Left lung (tissue), 10 donors: ENCODE data around the gene BCOR. TPM values are rescaled to one million over a fixed set of nuclear protein-coding genes. Genes with fewer than 3 reads are reported as not detected.

Experiments
- ATAC-seq: fragments of 200-7000 bp; cut with Tn5 transposase; one replicate; pipeline ENCODE4 v1.9.1; 2020; ENCODE audit warnings: moderate library complexity
- DNase-seq, 4 donors: peaks; one replicate each; pipeline ENCODE4 v3.0.0-alpha.2; 2013 to 2020
- H3K27ac ChIP-seq, 2 donors: fragments of 200-600 bp; sonication (generic) in 1 of 2; one replicate each; pipeline versions ENCODE4 v1.5.0 to v1.8.0; 2020 to 2021
- H3K27me3 ChIP-seq, 2 donors: fragments of 200-600 bp; sonication (generic) in 1 of 2; one replicate each; pipeline versions ENCODE4 v1.5.0 to v1.8.0; 2020 to 2021
- H3K36me3 ChIP-seq, 2 donors: fragments of 200-600 bp; sonication (generic) in 1 of 2; one replicate each; pipeline versions ENCODE4 v1.5.0 to v1.8.0; 2020 to 2021
- H3K4me1 ChIP-seq, 2 donors: fragments of 200-600 bp; one replicate each; pipeline ENCODE4 v1.8.0; 2021
- H3K4me3 ChIP-seq, 2 donors: fragments of 200-600 bp; sonication (generic) in 1 of 2; one replicate each; pipeline versions ENCODE4 v1.5.0 to v1.8.0; 2020 to 2021; ENCODE audit warnings: mild to moderate bottlenecking in 1 of 2
- H3K9me3 ChIP-seq, 2 donors: fragments of 200-600 bp; sonication (generic) in 1 of 2; one replicate each; pipeline versions ENCODE4 v1.5.0 to v1.8.0; 2020 to 2021
- intact Hi-C, 2 donors: fragments of 100-400 bp; cut with DNase I; formaldehyde crosslinking; loops; one replicate each; pipeline versions ENCODE4 v1.11.2 to v1.14.2; 2022
- polyA plus RNA-seq, 6 donors: library from polyadenylated mRNA; unstranded; fragments of 120-200 nt; gene quantifications; one replicate each; pipeline ENCODE4 v1.2.1, GENCODE V29; 2013; ENCODE audit not compliant: insufficient read length in 6 of 6
- total RNA-seq, 2 donors: library from RNA; stranded (reverse); fragmentation: NEBNext Ultra II Directional; extraction: Animal tissue kit (Norgen Biotek cat#: 25700); gene quantifications; one replicate each; pipeline ENCODE4 v1.2.1, GENCODE V29; 2021
- TF ChIP-seq, protein P1 (sequence below), 2 donors: fragments of 200-600 bp; sonication (generic) in 1 of 2; IDR thresholded peaks; one replicate each; pipeline versions ENCODE4 v1.5.0 to v1.8.0; 2021; ENCODE audit warnings: antibody characterized with exemption in 2 of 2
- donor health status: DM: no; HTN: yes; CAD: no.
- donor health status: DM: no; HTN: no; CAD: no.

BCOR gene
- total and polyA plus RNA-seq, 8 donors: 19.0 to 65.1 (median 60.9) TPM

DNA sequence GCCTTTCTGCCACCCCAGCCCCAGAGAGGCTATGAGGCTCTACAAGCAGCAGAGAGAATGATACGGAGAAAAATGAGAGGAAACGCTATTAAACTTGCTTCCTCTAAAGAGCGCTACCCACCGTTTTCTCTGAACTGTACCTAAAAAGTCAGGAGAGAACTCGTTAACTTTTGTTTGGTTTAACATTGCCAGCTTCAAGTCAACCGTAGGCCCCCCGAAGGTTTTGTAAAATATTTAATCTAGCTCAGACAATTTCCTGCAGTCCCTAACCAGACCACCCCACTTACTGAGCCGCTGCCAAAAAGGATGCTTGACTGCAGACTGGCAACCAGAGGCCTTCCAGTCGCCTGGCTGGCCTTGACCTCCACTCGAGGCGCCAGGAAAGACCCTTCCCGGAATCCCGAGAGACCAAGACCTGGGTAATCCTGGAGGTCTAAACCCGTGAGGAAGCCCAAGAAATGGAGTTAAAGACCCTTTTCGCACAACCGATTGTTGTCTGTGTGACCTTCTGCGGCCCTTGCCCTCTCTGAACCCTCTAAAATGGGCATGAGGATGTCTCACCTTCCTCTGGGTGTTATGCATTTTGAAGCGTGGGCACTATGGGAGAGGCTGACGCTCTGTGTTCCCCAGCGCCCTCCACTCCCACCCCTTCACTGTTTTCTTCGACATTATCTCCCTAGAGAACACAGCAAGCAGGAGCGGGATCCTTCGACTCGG lies 86.3 kb downstream of the BCOR start:
- no peak for DNase-seq

DNA sequence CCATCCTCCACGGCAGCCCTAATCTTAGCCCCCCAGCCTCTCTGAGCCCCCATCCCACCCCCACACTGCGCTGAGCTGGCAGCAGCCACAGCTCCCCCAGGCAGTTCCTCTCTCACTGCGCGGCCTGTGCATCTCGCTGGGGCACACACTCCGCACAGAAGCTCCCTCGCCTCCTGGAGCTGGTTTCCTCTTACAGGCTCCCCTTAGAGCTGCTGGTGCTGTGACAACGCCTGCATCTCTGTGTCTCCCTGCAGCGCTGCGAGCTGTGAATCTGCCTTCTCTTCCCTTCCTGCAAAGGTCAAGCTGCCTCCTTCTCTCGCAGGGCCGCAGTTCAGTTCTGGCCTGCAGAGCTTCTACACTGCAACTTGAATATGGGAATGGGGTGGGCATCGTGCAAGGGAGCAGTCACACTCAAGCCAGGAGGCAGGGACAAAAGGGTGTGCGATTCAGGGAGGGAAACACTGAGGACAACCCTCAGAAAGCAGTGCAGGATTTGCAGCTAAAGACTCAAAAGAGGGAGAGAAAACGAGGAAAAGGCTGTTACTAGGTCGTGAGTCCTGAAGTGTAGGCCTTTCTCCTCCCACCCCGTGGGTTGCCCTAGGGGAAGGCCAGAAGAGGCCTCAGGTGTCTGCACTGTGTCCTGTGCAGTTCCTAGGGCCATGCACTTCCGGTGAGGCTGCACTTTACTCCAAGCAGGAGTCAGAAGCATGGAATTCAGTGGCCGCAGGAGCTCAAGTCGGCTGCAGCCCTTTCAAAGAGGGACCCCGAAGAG lies 87.0 kb downstream of the BCOR start:
- TF ChIP-seq, protein P1, sequence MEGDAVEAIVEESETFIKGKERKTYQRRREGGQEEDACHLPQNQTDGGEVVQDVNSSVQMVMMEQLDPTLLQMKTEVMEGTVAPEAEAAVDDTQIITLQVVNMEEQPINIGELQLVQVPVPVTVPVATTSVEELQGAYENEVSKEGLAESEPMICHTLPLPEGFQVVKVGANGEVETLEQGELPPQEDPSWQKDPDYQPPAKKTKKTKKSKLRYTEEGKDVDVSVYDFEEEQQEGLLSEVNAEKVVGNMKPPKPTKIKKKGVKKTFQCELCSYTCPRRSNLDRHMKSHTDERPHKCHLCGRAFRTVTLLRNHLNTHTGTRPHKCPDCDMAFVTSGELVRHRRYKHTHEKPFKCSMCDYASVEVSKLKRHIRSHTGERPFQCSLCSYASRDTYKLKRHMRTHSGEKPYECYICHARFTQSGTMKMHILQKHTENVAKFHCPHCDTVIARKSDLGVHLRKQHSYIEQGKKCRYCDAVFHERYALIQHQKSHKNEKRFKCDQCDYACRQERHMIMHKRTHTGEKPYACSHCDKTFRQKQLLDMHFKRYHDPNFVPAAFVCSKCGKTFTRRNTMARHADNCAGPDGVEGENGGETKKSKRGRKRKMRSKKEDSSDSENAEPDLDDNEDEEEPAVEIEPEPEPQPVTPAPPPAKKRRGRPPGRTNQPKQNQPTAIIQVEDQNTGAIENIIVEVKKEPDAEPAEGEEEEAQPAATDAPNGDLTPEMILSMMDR (IDR thresholded peaks at IDR 0.05): no peak
- no peak for DNase-seq
- Histone ChIP-seq H3K27me3 (peaks cover 68 to 69% of the 10 kb centered on the region in 2 donors), H3K9me3 (no peaks in the 10 kb centered on the region), H3K27ac (no peak overlapping the region), H3K36me3 (no peaks in the 10 kb centered on the region), H3K4me1 (peaks cover 3 to 52% of the 10 kb centered on the region in 2 donors), H3K4me3 (no peak overlapping the region)
- no peak for ATAC-seq
- intact Hi-C loops: loop anchor here in 1 of 2 donors (10.0 kb wide), 1 partner anchor 164 kb away; no protein-coding TSS in a partner anchor

More for the DNA sequence above, 86.3 kb downstream of the BCOR start:
- Histone ChIP-seq H3K4me3 (no peak overlapping the region), H3K9me3 (no peaks in the 10 kb centered on the region), H3K27ac (no peak overlapping the region), H3K4me1 (peaks cover 0 to 44% of the 10 kb centered on the region in 2 donors), H3K36me3 (no peaks in the 10 kb centered on the region), H3K27me3 (peaks cover 60 to 68% of the 10 kb centered on the region in 2 donors)
- intact Hi-C loops: loop anchor here in 1 of 2 donors (10.0 kb wide), 1 partner anchor 163 kb away; no protein-coding TSS in a partner anchor
- no peak for ATAC-seq
- TF ChIP-seq, protein P1 (IDR thresholded peaks at IDR 0.05): no peak

DNA sequence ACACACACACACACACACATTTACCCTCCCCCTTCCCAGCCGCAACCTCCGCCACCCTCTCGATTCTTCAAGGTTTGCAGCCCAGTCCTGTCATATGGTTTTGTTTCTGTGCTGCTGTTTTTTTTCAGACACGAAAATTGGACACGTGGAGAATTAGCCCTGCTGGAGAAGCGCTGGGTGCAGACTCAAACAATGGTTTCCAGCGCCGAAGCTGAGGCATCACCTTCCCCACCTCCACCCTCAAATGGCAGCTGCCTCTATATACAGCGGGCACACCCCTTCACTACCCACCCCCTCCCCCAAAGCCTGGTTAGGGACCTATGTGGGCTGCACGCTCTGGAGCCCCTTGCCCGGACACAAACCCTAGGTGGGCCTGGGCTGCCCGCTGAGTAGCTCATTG lies 87.9 kb downstream of the BCOR start:
- Histone ChIP-seq H3K4me3 (no peak overlapping the region), H3K4me1 (peaks cover 5 to 59% of the 10 kb centered on the region in 2 donors), H3K27ac (no peak overlapping the region), H3K36me3 (no peaks in the 10 kb centered on the region), H3K27me3 (peaks cover 69 to 76% of the 10 kb centered on the region in 2 donors), H3K9me3 (no peaks in the 10 kb centered on the region)
- TF ChIP-seq, protein P1 (IDR thresholded peaks at IDR 0.05): no peak
- intact Hi-C loops: loop anchor here in 1 of 2 donors (10.0 kb wide), 1 partner anchor 165 kb away; no protein-coding TSS in a partner anchor
- DNase-seq (no peak), ATAC-seq (no peak)

DNA sequence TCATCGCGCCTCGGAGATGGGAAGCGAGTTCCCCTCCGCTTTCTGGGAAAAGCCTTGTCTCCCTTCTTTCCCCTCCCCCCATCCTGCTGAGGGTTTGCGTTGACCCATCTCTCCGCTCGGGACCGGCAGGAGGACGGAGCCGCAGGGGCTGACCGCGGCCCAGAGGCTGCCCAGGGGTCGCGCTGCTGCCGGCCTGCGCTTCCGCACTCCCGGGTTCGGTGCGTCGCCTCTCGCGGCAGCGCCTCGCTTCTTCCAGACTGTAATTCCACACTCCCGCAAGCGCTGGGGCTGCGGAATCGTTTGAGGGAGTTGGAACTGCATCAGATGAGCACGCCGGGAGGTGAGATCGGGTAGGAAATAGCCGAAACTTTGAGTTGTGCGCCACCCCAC lies 88.3 kb downstream of the BCOR start:
- Histone ChIP-seq H3K4me1 (peaks cover 5 to 59% of the 10 kb centered on the region in 2 donors), H3K27ac (no peak overlapping the region), H3K4me3 (no peak overlapping the region), H3K9me3 (no peaks in the 10 kb centered on the region), H3K27me3 (peaks cover 69 to 81% of the 10 kb centered on the region in 2 donors), H3K36me3 (no peaks in the 10 kb centered on the region)
- intact Hi-C loops: no loop called here
- DNase-seq (peak in 1 of 4 donors; percentile 65), ATAC-seq (no peak)
- TF ChIP-seq, protein P1 (IDR thresholded peaks at IDR 0.05): no peak
